ENCODE measurements around the gene SMARCD1. TPM values are rescaled to one million over a fixed set of nuclear protein-coding genes. Genes with fewer than 3 reads are reported as not detected.

Gene SMARCD1
- polyA plus RNA-seq, 4 donors, result 18.1 to 54.1 (median 20.7) TPM

GRCh38 chr12:50112456-50113218, 27.5 kb downstream of the SMARCD1 start:
- Histone ChIP-seq H3K27ac (ENCODE audit: low read depth in 1 of 3, low read length in 2 of 3) (peak overlapping the region; percentile 84 to 99 (median 86)), H3K9me3 (ENCODE audit: control insufficient read depth in 2 of 2, insufficient read depth in 1 of 2, low read depth in 1 of 2, low read length in 1 of 2) (no peaks in the 10 kb centered on the region), H3K4me3 (ENCODE audit: low read depth in 1 of 3, low read length in 3 of 3) (peak overlapping the region; percentile 76 to 98 (median 83)), H3K36me3 (ENCODE audit: control insufficient read depth in 3 of 3, insufficient read depth in 2 of 3, low read depth in 1 of 3, low read length in 3 of 3) (peaks cover 0 to 59% (median 0%) of the 10 kb centered on the region in 3 donors), H3K4me1 (ENCODE audit: control insufficient read depth in 3 of 3, insufficient read depth in 2 of 3, low read depth in 1 of 3, low read length in 2 of 3) (peaks cover 3 to 50% (median 13%) of the 10 kb centered on the region in 3 donors), H3K27me3 (ENCODE audit: control insufficient read depth in 3 of 3, insufficient read depth in 3 of 3, low read length in 3 of 3) (no peaks in the 10 kb centered on the region)
- no peak for FAIRE-seq
- peak in 1 of 2 donors; percentile 71 for DNase-seq
- 2 to 17% (median 7%) methylated on average over 25 to 26 of the region's 26 CpGs for WGBS, 3 donors

- H3K36me3 ChIP-seq (ENCODE audit: control insufficient read depth in 3 of 3, insufficient read depth in 2 of 3, low read depth in 1 of 3, low read length in 3 of 3), result peaks cover 0 to 60% (median 3%) of the 10 kb centered on the region in 3 donors
- 65 to 73% (median 70%) methylated on average over 6 of the region's 6 CpGs for WGBS, 3 donors
- no peak overlapping the region for H3K27ac ChIP-seq (ENCODE audit: low read depth in 1 of 3, low read length in 2 of 3)
Observed at GRCh38 chr12:50117057-50117622, 32.0 kb downstream of the SMARCD1 start.

GRCh38 chr12:50119387-50119786, 34.2 kb downstream of the SMARCD1 start:
- H3K4me3 ChIP-seq (ENCODE audit: low read depth in 1 of 3, low read length in 3 of 3), result no peak overlapping the region
- FAIRE-seq (no peak), DNase-seq (peak in 1 of 2 donors; percentile 40)
- no peaks in the 10 kb centered on the region for H3K27me3 ChIP-seq (ENCODE audit: control insufficient read depth in 3 of 3, insufficient read depth in 3 of 3, low read length in 3 of 3)
- H3K4me1 ChIP-seq (ENCODE audit: control insufficient read depth in 3 of 3, insufficient read depth in 2 of 3, low read depth in 1 of 3, low read length in 2 of 3), result peaks cover 3 to 17% (median 3%) of the 10 kb centered on the region in 3 donors
- no peak overlapping the region for H3K27ac ChIP-seq (ENCODE audit: low read depth in 1 of 3, low read length in 2 of 3)
- peaks cover 0 to 4% of the 10 kb centered on the region in 2 donors for H3K9me3 ChIP-seq (ENCODE audit: control insufficient read depth in 2 of 2, insufficient read depth in 1 of 2, low read depth in 1 of 2, low read length in 1 of 2)
- 86 to 97% (median 89%) methylated on average over 2 of the region's 2 CpGs for WGBS, 3 donors
- H3K36me3 ChIP-seq (ENCODE audit: control insufficient read depth in 3 of 3, insufficient read depth in 2 of 3, low read depth in 1 of 3, low read length in 3 of 3), result peaks cover 3 to 65% (median 7%) of the 10 kb centered on the region in 3 donors

More at GRCh38 chr12:50117057-50117622, 32.0 kb downstream of the SMARCD1 start:
- Histone ChIP-seq H3K4me3 (ENCODE audit: low read depth in 1 of 3, low read length in 3 of 3) (no peak overlapping the region), H3K9me3 (ENCODE audit: control insufficient read depth in 2 of 2, insufficient read depth in 1 of 2, low read depth in 1 of 2, low read length in 1 of 2) (peaks cover 0 to 4% of the 10 kb centered on the region in 2 donors), H3K4me1 (ENCODE audit: control insufficient read depth in 3 of 3, insufficient read depth in 2 of 3, low read depth in 1 of 3, low read length in 2 of 3) (peaks cover 3 to 29% (median 6%) of the 10 kb centered on the region in 3 donors), H3K27me3 (ENCODE audit: control insufficient read depth in 3 of 3, insufficient read depth in 3 of 3, low read length in 3 of 3) (no peaks in the 10 kb centered on the region)
- DNase-seq (peak in 1 of 2 donors; percentile 15), FAIRE-seq (no peak)

GRCh38 chr12:50120521-50120920, 35.4 kb downstream of the SMARCD1 start:
- DNase-seq (no peak), FAIRE-seq (no peak)
- H3K36me3 ChIP-seq (ENCODE audit: control insufficient read depth in 3 of 3, insufficient read depth in 2 of 3, low read depth in 1 of 3, low read length in 3 of 3), result peaks cover 3 to 60% (median 7%) of the 10 kb centered on the region in 3 donors
- 77 to 88% (median 80%) methylated on average over 3 of the region's 3 CpGs for WGBS, 3 donors
- H3K4me3 ChIP-seq (ENCODE audit: low read depth in 1 of 3, low read length in 3 of 3), result no peak overlapping the region
- H3K27me3 ChIP-seq (ENCODE audit: control insufficient read depth in 3 of 3, insufficient read depth in 3 of 3, low read length in 3 of 3), result no peaks in the 10 kb centered on the region
- no peak overlapping the region for H3K27ac ChIP-seq (ENCODE audit: low read depth in 1 of 3, low read length in 2 of 3)
- H3K9me3 ChIP-seq (ENCODE audit: control insufficient read depth in 2 of 2, insufficient read depth in 1 of 2, low read depth in 1 of 2, low read length in 1 of 2), result peaks cover 0 to 4% of the 10 kb centered on the region in 2 donors
- H3K4me1 ChIP-seq (ENCODE audit: control insufficient read depth in 3 of 3, insufficient read depth in 2 of 3, low read depth in 1 of 3, low read length in 2 of 3), result peaks cover 3 to 17% (median 7%) of the 10 kb centered on the region in 3 donors

GRCh38 chr12:50120953-50121352, 35.8 kb downstream of the SMARCD1 start:
- Histone ChIP-seq H3K36me3 (ENCODE audit: control insufficient read depth in 3 of 3, insufficient read depth in 2 of 3, low read depth in 1 of 3, low read length in 3 of 3) (peaks cover 5 to 56% (median 7%) of the 10 kb centered on the region in 3 donors), H3K9me3 (ENCODE audit: control insufficient read depth in 2 of 2, insufficient read depth in 1 of 2, low read depth in 1 of 2, low read length in 1 of 2) (peaks cover 0 to 4% of the 10 kb centered on the region in 2 donors), H3K27me3 (ENCODE audit: control insufficient read depth in 3 of 3, insufficient read depth in 3 of 3, low read length in 3 of 3) (no peaks in the 10 kb centered on the region), H3K4me3 (ENCODE audit: low read depth in 1 of 3, low read length in 3 of 3) (no peak overlapping the region), H3K27ac (ENCODE audit: low read depth in 1 of 3, low read length in 2 of 3) (peak overlapping the region in 1 of 3 donors; percentile 38), H3K4me1 (ENCODE audit: control insufficient read depth in 3 of 3, insufficient read depth in 2 of 3, low read depth in 1 of 3, low read length in 2 of 3) (peaks cover 3 to 17% (median 7%) of the 10 kb centered on the region in 3 donors)
- FAIRE-seq (no peak), DNase-seq (peak in 1 of 2 donors; percentile 55)
- WGBS, 3 donors, result 29 to 65% (median 38%) methylated on average over 3 of the region's 3 CpGs

- 51 to 87% (median 54%) methylated on average over 5 of the region's 5 CpGs for WGBS, 3 donors
- Histone ChIP-seq H3K27me3 (ENCODE audit: control insufficient read depth in 3 of 3, insufficient read depth in 3 of 3, low read length in 3 of 3) (no peaks in the 10 kb centered on the region), H3K9me3 (ENCODE audit: control insufficient read depth in 2 of 2, insufficient read depth in 1 of 2, low read depth in 1 of 2, low read length in 1 of 2) (peaks cover 0 to 4% of the 10 kb centered on the region in 2 donors), H3K4me3 (ENCODE audit: low read depth in 1 of 3, low read length in 3 of 3) (no peak overlapping the region), H3K4me1 (ENCODE audit: control insufficient read depth in 3 of 3, insufficient read depth in 2 of 3, low read depth in 1 of 3, low read length in 2 of 3) (peaks cover 3 to 17% (median 7%) of the 10 kb centered on the region in 3 donors), H3K36me3 (ENCODE audit: control insufficient read depth in 3 of 3, insufficient read depth in 2 of 3, low read depth in 1 of 3, low read length in 3 of 3) (peaks cover 5 to 51% (median 7%) of the 10 kb centered on the region in 3 donors), H3K27ac (ENCODE audit: low read depth in 1 of 3, low read length in 2 of 3) (no peak overlapping the region)
- FAIRE-seq, result no peak
- peak; percentile 63 to 74 for DNase-seq
Observed at GRCh38 chr12:50121641-50122040, 36.5 kb downstream of the SMARCD1 start.

- FAIRE-seq (no peak), DNase-seq (no peak)
- Histone ChIP-seq H3K4me3 (ENCODE audit: low read depth in 1 of 3, low read length in 3 of 3) (no peak overlapping the region), H3K36me3 (ENCODE audit: control insufficient read depth in 3 of 3, insufficient read depth in 2 of 3, low read depth in 1 of 3, low read length in 3 of 3) (peaks cover 5 to 49% (median 9%) of the 10 kb centered on the region in 3 donors), H3K27me3 (ENCODE audit: control insufficient read depth in 3 of 3, insufficient read depth in 3 of 3, low read length in 3 of 3) (no peaks in the 10 kb centered on the region), H3K4me1 (ENCODE audit: control insufficient read depth in 3 of 3, insufficient read depth in 2 of 3, low read depth in 1 of 3, low read length in 2 of 3) (peaks cover 3 to 15% (median 4%) of the 10 kb centered on the region in 3 donors), H3K9me3 (ENCODE audit: control insufficient read depth in 2 of 2, insufficient read depth in 1 of 2, low read depth in 1 of 2, low read length in 1 of 2) (peaks cover 0 to 4% of the 10 kb centered on the region in 2 donors), H3K27ac (ENCODE audit: low read depth in 1 of 3, low read length in 2 of 3) (no peak overlapping the region)
- 64 to 78% (median 74%) methylated on average over 2 of the region's 2 CpGs for WGBS, 3 donors
Observed at GRCh38 chr12:50123203-50123602, 38.1 kb downstream of the SMARCD1 start.

- DNase-seq (no peak), FAIRE-seq (no peak)
- Histone ChIP-seq H3K4me3 (ENCODE audit: low read depth in 1 of 3, low read length in 3 of 3) (no peak overlapping the region), H3K27me3 (ENCODE audit: control insufficient read depth in 3 of 3, insufficient read depth in 3 of 3, low read length in 3 of 3) (no peaks in the 10 kb centered on the region), H3K27ac (ENCODE audit: low read depth in 1 of 3, low read length in 2 of 3) (no peak overlapping the region), H3K36me3 (ENCODE audit: control insufficient read depth in 3 of 3, insufficient read depth in 2 of 3, low read depth in 1 of 3, low read length in 3 of 3) (peaks cover 8 to 41% (median 11%) of the 10 kb centered on the region in 3 donors), H3K9me3 (ENCODE audit: control insufficient read depth in 2 of 2, insufficient read depth in 1 of 2, low read depth in 1 of 2, low read length in 1 of 2) (no peaks in the 10 kb centered on the region), H3K4me1 (ENCODE audit: control insufficient read depth in 3 of 3, insufficient read depth in 2 of 3, low read depth in 1 of 3, low read length in 2 of 3) (peaks cover 0 to 4% (median 0%) of the 10 kb centered on the region in 3 donors)
- WGBS, 3 donors, result 72 to 83% (median 78%) methylated on average over 2 of the region's 2 CpGs
Observed at GRCh38 chr12:50127546-50127945, 42.4 kb downstream of the SMARCD1 start.
